22Rv1 (cell line): ENCODE measurements around the gene LRCH1.

Source experiments
- ZFX ChIP-seq: fragments of 450-650 bp; IDR thresholded peaks from 2 replicates; pipeline ENCODE4 v1.6.1; 2017; ENCODE audit warnings: antibody characterized with exemption, borderline replicate concordance
- TF ChIP-seq, protein P1 (sequence below): fragments of 450-650 bp; IDR thresholded peaks from 2 replicates; pipeline ENCODE4 v1.5.1; 2017; ENCODE audit warnings: mild to moderate bottlenecking

DNA sequence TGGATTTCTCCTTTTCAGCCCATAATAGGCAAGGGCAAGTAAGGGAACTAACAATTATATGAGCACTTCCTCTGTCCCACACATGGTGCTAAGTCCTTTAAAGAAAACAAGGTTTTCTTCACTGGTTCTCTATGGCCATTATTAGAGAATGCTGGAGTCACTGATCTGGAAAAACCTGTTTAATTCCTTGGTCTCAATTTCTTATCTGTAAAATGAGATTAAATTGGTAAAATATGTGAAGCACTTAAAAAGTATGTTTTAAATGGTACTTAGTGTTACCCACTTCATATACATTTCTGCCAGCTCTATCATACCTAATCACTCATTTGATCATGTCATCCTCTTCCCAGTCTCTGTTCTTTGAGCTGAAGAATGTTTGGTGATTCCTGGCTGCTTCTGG, 39.4 kb downstream of the LRCH1 start:
- TF ChIP-seq, protein P1, sequence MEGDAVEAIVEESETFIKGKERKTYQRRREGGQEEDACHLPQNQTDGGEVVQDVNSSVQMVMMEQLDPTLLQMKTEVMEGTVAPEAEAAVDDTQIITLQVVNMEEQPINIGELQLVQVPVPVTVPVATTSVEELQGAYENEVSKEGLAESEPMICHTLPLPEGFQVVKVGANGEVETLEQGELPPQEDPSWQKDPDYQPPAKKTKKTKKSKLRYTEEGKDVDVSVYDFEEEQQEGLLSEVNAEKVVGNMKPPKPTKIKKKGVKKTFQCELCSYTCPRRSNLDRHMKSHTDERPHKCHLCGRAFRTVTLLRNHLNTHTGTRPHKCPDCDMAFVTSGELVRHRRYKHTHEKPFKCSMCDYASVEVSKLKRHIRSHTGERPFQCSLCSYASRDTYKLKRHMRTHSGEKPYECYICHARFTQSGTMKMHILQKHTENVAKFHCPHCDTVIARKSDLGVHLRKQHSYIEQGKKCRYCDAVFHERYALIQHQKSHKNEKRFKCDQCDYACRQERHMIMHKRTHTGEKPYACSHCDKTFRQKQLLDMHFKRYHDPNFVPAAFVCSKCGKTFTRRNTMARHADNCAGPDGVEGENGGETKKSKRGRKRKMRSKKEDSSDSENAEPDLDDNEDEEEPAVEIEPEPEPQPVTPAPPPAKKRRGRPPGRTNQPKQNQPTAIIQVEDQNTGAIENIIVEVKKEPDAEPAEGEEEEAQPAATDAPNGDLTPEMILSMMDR: no peak
- TF ChIP-seq ZFX: no peak
